HEK293 (cell line): ENCODE measurements around the gene PDE4B.

Experiments used
- IKZF3 ChIP-seq: fragments of 450-650 bp; IDR thresholded peaks from 2 replicates; pipeline ENCODE4 v1.5.0; 2018; ENCODE audit warnings: missing biosample characterization, mild to moderate bottlenecking, missing genetic modification characterization, moderate library complexity
- INSM2 ChIP-seq: fragments of 450-650 bp; formaldehyde crosslinking; IDR thresholded peaks from 2 replicates; pipeline ENCODE4 v1.5.1; 2016; ENCODE audit warnings: missing biosample characterization, missing genetic modification characterization
- KLF16 ChIP-seq: fragments of 450-650 bp; formaldehyde crosslinking; IDR thresholded peaks from 2 replicates; pipeline ENCODE4 v1.5.1; 2017; ENCODE audit warnings: missing biosample characterization, missing genetic modification characterization
- SP7 ChIP-seq: fragments of 450-650 bp; formaldehyde crosslinking; IDR thresholded peaks from 2 replicates; pipeline ENCODE4 v1.5.1; 2016; ENCODE audit warnings: missing biosample characterization, missing genetic modification characterization
- TSHZ1 ChIP-seq: fragments of 450-650 bp; formaldehyde crosslinking; IDR thresholded peaks from 2 replicates; pipeline ENCODE4 v1.5.1; 2016; ENCODE audit warnings: missing biosample characterization, missing genetic modification characterization, borderline replicate concordance
- YY2 ChIP-seq: fragments of 450-650 bp; formaldehyde crosslinking; IDR thresholded peaks from 2 replicates; pipeline ENCODE4 v1.5.1; 2016; ENCODE audit warnings: missing biosample characterization, missing genetic modification characterization
- ZBTB10 ChIP-seq: fragments of 450-650 bp; formaldehyde crosslinking; IDR thresholded peaks from 2 replicates; pipeline ENCODE4 v1.5.1; 2016; ENCODE audit warnings: missing biosample characterization, missing genetic modification characterization
- ZBTB20 ChIP-seq: fragments of 450-650 bp; formaldehyde crosslinking; IDR thresholded peaks from 2 replicates; pipeline ENCODE4 v1.5.1; 2016; ENCODE audit warnings: missing biosample characterization, missing genetic modification characterization
- ZEB2 ChIP-seq: fragments of 450-650 bp; formaldehyde crosslinking; IDR thresholded peaks from 2 replicates; pipeline ENCODE4 v1.5.1; 2016; ENCODE audit warnings: missing biosample characterization, missing genetic modification characterization
- ZNF138 ChIP-seq: fragments of 450-650 bp; formaldehyde crosslinking; IDR thresholded peaks from 2 replicates; pipeline ENCODE4 v1.5.1; 2016; ENCODE audit warnings: missing biosample characterization, missing genetic modification characterization, borderline replicate concordance
- ZNF223 ChIP-seq: fragments of 450-650 bp; formaldehyde crosslinking; IDR thresholded peaks from 2 replicates; pipeline ENCODE4 v1.5.1; 2016; ENCODE audit warnings: missing biosample characterization, missing genetic modification characterization
- ZNF26 ChIP-seq: fragments of 450-650 bp; formaldehyde crosslinking; IDR thresholded peaks from 2 replicates; pipeline ENCODE4 v1.5.1; 2016; ENCODE audit warnings: missing biosample characterization, missing genetic modification characterization
- ZNF335 ChIP-seq: fragments of 450-650 bp; formaldehyde crosslinking; conservative IDR thresholded peaks from 2 replicates; pipeline ENCODE4 v1.5.1; 2016; ENCODE audit warnings: missing biosample characterization, missing genetic modification characterization
- ZNF501 ChIP-seq: fragments of 450-650 bp; formaldehyde crosslinking; IDR thresholded peaks from 2 replicates; pipeline ENCODE4 v1.5.1; 2016; ENCODE audit warnings: missing biosample characterization, missing genetic modification characterization
- ZNF518A ChIP-seq: fragments of 450-650 bp; formaldehyde crosslinking; conservative IDR thresholded peaks from 2 replicates; pipeline ENCODE4 v1.5.1; 2016; ENCODE audit warnings: low read depth, missing biosample characterization, missing genetic modification characterization
- ZNF549 ChIP-seq: fragments of 450-650 bp; IDR thresholded peaks from 2 replicates; pipeline ENCODE4 v1.5.1; 2018; ENCODE audit warnings: missing biosample characterization, missing genetic modification characterization, mild to moderate bottlenecking, inconsistent platforms, moderate library complexity
- ZNF654 ChIP-seq: fragments of 450-650 bp; formaldehyde crosslinking; IDR thresholded peaks from 2 replicates; pipeline ENCODE4 v1.5.1; 2016; ENCODE audit warnings: low read depth, missing biosample characterization, missing genetic modification characterization
- ZNF692 ChIP-seq: fragments of 450-650 bp; formaldehyde crosslinking; IDR thresholded peaks from 2 replicates; pipeline ENCODE4 v1.5.1; 2016; ENCODE audit warnings: missing biosample characterization, missing genetic modification characterization
- ZSCAN18 ChIP-seq: fragments of 450-650 bp; formaldehyde crosslinking; IDR thresholded peaks from 2 replicates; pipeline ENCODE4 v1.5.1; 2016; ENCODE audit warnings: missing biosample characterization, missing genetic modification characterization
- ZSCAN5A ChIP-seq: fragments of 450-650 bp; formaldehyde crosslinking; IDR thresholded peaks from 2 replicates; pipeline ENCODE4 v1.5.1; 2016; ENCODE audit warnings: missing biosample characterization, missing genetic modification characterization

PDE4B gene

GRCh38 chr1:66137235-66137634 lies 344.5 kb downstream of the PDE4B start (continued):
- TF ChIP-seq ZBTB10 (tag by site-specific recombination) = no peak
- no peak for TF ChIP-seq ZSCAN18
- 0 out of 2 replicates have a peak, but pooled peaks have one; percentile 50 for TF ChIP-seq ZEB2 (tag by site-specific recombination)
- TF ChIP-seq ZBTB20 (tag by site-specific recombination) = peak; percentile 31; the same call in 1 of the 2 replicates
- TF ChIP-seq TSHZ1 = 0 out of 2 replicates have a peak, but pooled peaks have one; percentile 33
- no peak for TF ChIP-seq ZNF26 (tag by site-specific recombination)
- no peak for TF ChIP-seq ZNF223
- no peak for TF ChIP-seq ZNF549
- no peak for TF ChIP-seq YY2 (tag by site-specific recombination)
- TF ChIP-seq SP7 (tag by site-specific recombination) = 0 out of 2 replicates have a peak, but pooled peaks have one; percentile 16
- no peak for TF ChIP-seq KLF16 (tag by site-specific recombination)
- TF ChIP-seq ZNF335 = 0 out of 2 replicates have a peak, but pooled peaks have one; percentile 21
- 0 out of 2 replicates have a peak, but pooled peaks have one; percentile 12 for TF ChIP-seq ZNF518A
- TF ChIP-seq ZNF654 (tag by site-specific recombination) = no peak
- no peak for TF ChIP-seq IKZF3 (tag by site-specific recombination)
- 0 out of 2 replicates have a peak, but pooled peaks have one; percentile 65 for TF ChIP-seq INSM2 (tag by site-specific recombination)
- 0 out of 2 replicates have a peak, but pooled peaks have one; percentile 12 for TF ChIP-seq ZNF692
- no peak for TF ChIP-seq ZNF501
- no peak for TF ChIP-seq ZSCAN5A
- TF ChIP-seq ZNF138 = no peak
